KBM-7 (cell line): ENCODE data around the gene LRP6.

ENCODE experiments used
- DNase-seq: peaks from one replicate; pipeline ENCODE4 v3.0.0-alpha.2; 2015
- in situ Hi-C: fragments of 300-500 bp; cut with MboI; formaldehyde crosslinking; loops from 2 replicates; pipeline ENCODE4 v1.14.3; 2020; ENCODE audit warnings: low sequenced_read_pairs, low pct_unique_long_range_greater_than_20kb, mixed read lengths

Gene LRP6

GRCh38 chr12:12221560-12221959 lies 45.3 kb downstream of the LRP6 start:
- no peak for DNase-seq
- in situ Hi-C loops: no loop called here

DNA sequence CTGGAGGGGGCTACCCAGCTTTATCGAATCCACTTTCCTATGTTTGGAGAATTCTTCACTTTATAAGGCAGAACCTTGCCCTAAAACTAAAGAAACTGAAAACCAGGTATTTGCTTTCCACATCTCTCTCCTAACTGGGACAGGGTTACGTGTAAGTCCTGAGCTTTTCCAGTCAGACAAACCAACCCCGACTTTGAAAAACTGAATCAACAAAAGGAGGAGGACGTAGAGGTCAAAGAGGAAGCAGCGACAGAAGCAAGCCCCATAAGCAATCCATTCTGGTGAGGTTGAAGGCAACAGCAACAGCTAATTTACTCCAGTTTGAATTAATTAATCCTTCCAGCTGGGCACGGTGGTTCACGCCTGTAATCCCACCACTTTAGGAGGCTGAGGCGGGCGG lies 47.2 kb downstream of the LRP6 start:
- in situ Hi-C loops: no loop called here
- DNase-seq: no peak

DNA sequence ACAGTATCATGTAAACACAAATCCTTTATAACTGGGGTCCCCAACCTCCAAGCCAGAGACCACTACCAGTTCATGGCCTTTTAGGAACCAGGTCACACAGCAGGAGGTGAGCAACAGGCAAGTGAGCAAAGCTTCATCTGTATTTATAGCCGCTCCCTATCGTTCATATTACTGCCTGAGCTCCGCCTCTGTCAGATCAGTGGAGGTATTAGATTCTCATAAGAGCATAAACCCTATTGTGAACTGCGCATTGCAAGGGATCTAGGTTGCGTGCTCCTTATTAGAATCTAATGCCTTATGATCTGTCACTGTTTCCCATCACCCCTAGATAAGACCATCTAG lies 49.9 kb downstream of the LRP6 start:
- in situ Hi-C loops: no loop called here
- DNase-seq: no peak

GRCh38 chr12:12216349-12217017 lies 50.4 kb downstream of the LRP6 start:
- in situ Hi-C loops: no loop called here
- DNase-seq: peak; percentile 30

GRCh38 chr12:12214635-12215131 lies 52.2 kb downstream of the LRP6 start:
- peak; percentile 72 for DNase-seq
- in situ Hi-C loops: no loop called here

DNA sequence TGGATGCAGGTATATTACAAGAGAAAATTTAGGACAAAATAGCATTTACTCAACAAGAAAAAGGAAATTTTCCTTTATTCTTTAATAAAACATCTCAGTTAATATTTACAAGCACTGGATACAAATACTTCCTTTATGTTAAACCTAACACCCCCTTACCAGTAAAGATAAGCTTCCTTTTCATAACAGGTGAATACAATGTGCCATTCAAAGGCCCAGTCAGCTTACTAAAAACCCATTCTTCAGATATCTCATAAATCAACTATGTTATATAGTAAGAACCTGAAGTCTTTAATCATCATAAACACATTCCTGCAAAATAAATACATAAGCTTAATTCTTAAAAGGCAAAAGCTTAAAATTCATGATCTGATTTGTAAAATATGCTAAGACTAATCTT lies 52.6 kb downstream of the LRP6 start:
- in situ Hi-C loops: no loop called here

GRCh38 chr12:12212769-12213168 lies 54.1 kb downstream of the LRP6 start:
- in situ Hi-C loops: no loop called here
- no peak for DNase-seq

More for the DNA sequence above, 52.6 kb downstream of the LRP6 start:
- no peak for DNase-seq

DNA sequence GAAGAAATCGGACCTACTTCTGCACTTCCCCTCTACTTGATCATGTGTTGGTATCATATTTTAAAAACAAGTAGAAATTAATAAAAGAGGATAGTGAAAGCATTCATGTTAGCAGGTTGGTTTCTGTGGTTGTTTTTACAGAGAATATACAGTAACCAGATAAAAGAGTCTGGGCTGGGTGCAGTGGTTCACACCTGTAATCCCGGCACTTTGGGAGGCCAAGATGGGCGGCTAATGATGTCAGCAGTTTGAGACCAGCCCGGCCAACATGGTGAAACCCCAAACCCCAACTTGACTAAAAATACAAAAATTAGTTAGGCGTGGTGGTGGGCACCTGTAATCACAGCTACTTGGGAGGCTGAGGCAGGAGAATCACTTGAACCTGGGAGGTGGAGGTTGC lies 55.9 kb downstream of the LRP6 start:
- DNase-seq: no peak
- in situ Hi-C loops: no loop called here

GRCh38 chr12:12210416-12210815 lies 56.4 kb downstream of the LRP6 start:
- in situ Hi-C loops: no loop called here
- DNase-seq: no peak

DNA sequence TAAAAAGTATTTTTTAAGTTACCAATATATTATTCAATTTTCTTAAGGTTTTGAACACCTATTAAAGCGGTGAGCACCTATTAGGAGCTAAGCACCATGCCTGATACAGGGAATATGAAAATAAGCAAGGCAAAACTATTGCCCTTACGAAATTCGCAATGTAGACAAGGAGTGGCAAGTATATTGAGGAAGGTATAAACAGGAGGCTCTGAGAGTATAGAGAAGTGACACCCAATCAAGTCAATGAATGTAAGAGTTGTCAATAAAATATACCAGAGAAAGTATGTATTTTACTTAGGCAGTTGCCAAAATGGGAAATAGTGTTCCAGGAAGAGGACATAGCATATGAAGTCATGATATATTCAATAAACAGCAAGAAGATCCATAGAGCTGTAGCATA lies 57.2 kb downstream of the LRP6 start:
- in situ Hi-C loops: no loop called here
- no peak for DNase-seq

DNA sequence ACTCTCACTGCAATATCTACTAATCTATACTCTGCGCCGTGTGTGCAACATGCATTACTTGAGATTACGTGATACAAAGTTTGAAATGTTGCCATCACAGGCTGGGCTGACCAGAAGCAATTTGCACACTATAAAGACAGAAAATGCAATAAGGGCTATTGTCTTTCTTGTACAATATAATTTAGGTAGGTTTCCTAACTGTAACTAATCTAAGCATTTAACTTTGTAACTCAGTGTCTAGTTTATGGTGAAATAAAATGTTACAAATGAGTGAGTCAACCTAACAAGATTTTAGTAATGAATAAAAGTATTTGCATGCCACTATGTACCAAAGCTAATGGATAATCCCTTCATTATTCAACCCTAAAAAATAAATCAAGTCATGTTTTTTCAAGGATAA lies 57.8 kb downstream of the LRP6 start:
- in situ Hi-C loops: no loop called here
- no peak for DNase-seq

GRCh38 chr12:12207746-12208145 lies 59.1 kb downstream of the LRP6 start:
- in situ Hi-C loops: no loop called here
- DNase-seq: no peak

DNA sequence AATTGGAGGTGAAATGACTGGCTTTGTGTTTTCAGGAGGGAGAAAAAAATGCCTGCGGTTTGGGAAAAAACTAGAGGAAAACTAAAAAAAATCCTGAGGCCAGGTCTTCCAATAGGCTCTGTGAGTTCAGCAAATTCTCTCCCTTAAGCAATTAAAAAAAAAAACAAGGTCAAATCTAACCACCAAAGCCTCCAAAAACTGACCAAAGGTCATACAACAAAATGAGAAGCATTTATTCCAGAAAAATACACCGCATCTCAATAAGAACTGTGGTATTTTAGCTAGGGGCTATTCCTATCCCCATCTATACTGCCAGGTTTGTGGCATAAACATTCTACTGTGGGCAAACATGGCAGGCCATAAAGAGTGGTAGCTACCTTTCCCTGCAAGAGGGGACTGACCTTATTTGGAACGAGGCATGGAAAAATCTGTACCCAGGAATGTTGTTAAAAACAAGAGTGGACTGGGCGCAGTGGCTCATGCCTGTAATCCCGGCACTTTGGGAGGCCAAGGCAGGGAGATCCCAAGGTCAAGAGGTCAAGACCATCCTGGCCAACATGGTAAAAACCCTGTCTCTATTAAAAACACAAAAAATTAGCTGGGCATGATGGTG lies 60.0 kb downstream of the LRP6 start:
- in situ Hi-C loops: no loop called here

DNA sequence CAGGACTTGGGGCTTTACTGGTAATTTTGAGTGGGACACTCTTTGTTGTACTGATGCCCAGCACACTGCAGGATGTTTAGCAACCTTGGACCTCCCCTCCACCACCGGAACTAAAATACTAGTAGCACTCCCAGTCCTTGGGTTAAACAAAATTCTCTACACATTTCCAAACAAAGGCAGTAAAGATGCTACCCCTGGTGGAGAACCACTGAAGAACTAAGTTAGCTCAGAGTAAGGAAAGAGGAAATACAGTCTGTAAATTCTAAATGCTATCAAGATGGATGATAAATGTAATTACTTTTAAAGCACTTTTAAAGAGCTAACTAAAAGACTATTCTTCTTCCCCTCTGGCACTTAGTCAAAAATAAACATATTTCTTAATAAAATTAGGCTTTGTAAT lies 64.1 kb downstream of the LRP6 start:
- no peak for DNase-seq
- in situ Hi-C loops: no loop called here

More for the DNA sequence above, 60.0 kb downstream of the LRP6 start:
- no peak for DNase-seq

DNA sequence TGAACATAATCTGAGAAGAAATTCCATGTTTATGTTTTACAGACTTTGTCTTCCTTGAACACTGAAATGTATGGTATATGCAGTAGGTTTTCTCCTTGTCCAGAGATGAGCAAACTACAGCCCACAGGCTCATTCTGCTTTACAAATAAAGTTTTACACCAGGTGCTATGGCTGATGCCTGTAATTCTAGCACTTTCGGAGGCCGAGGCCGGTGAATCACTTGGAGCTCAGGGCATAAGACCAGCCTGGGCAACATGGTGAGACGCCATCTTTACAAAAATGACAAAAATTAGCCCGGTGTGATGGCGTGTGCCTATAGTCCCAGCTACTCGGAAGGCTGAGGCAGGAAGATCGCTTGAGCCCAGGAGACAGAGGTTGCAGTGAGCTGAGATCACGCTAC lies 64.7 kb downstream of the LRP6 start:
- in situ Hi-C loops: no loop called here
- no peak for DNase-seq

GRCh38 chr12:12201274-12201758 lies 65.5 kb downstream of the LRP6 start:
- no peak for DNase-seq
- in situ Hi-C loops: no loop called here

DNA sequence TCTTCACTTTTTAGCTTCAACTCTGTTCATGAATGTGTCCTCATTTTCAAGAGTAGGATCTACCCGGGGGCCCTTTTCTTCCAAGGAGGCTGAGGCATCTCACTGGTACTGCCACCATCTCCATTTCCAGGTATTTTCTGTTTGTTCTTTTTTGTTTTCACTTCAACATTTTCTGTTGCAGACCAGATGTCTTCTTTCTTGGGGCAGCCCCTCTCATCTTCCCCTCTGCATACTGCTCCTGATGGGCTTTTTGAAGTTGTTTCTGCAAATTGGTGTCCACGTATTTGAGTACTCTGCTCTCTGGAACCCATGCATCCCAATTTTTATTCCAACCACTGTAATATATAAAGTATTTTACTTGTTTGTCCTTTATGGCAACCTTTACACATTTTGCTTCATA lies 66.5 kb downstream of the LRP6 start:
- DNase-seq: no peak
- in situ Hi-C loops: no loop called here

- in situ Hi-C loops: no loop called here
- no peak for DNase-seq
Observed at GRCh38 chr12:12198124-12198523, 68.7 kb downstream of the LRP6 start.

DNA sequence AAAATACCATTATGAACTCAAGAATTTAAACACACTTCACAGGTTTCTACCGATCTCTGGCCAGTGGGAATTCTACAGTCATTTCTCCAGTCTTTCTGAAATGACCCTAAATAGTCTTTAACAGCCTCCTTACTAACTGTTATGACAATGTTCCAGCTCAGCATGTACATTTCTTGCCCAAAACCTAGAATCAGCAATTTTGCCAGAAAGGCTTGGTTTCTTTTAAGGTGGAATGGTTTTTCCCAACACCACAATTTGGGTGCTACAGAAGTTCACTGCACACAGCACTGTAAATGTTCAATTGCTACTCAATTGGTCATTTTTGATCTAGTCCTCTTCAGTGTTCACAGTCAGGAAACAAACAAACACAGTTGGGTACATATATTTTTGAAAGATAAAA lies 69.7 kb downstream of the LRP6 start:
- in situ Hi-C loops: no loop called here
- DNase-seq: no peak

DNA sequence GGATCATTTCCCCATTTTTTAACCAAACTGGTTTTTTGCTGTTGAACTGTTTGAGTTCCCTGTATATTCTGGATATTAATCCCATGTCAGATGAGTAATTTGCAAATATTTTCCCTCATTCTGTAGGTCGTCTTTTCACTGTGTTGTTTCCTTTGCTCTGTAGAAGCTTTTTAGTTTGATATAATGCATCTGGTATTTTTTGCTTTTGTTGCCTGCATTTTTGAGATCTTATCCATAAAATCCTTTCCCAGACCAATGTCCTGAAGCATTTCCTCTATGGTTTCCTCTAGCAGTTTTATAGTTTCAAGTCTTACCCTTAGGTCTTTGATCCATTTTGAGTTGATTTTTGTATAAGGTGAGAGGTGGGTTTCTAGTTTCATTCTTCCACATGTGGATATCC lies 71.3 kb downstream of the LRP6 start:
- in situ Hi-C loops: no loop called here
- DNase-seq: no peak

- DNase-seq: peak; percentile 12
- in situ Hi-C loops: no loop called here
Observed at GRCh38 chr12:12195081-12195480, 71.8 kb downstream of the LRP6 start.
